Peyer's patch (tissue), 4 donors: Measurements from ENCODE around the gene ECM1.

Source experiments
- CTCF ChIP-seq, 6 experiments: fragments of 450-650 bp in 4 of 6; fragments of 200-600 bp in 2 of 6; sonication (generic) in 1 of 6; IDR thresholded peaks; one replicate each; pipeline ENCODE4 v1.5.1; 2017 to 2019; ENCODE audit warnings: antibody characterized with exemption in 6 of 6, mild to moderate bottlenecking in 3 of 6, moderate library complexity in 1 of 6
- POLR2A ChIP-seq, 2 donors: fragments of 450-650 bp; IDR thresholded peaks; one replicate each; pipeline ENCODE4 v1.5.1; 2017; ENCODE audit warnings: antibody characterized with exemption in 2 of 2, mild to moderate bottlenecking in 2 of 2, moderate library complexity in 2 of 2

GRCh38 chr1:150554086-150554452 lies 46.2 kb downstream of the ECM1 start:
- TF ChIP-seq CTCF (IDR thresholded peaks at IDR 0.05): no peak
- TF ChIP-seq POLR2A (IDR thresholded peaks at IDR 0.05): no peak
